Naive thymus-derived CD4-positive, alpha-beta T cell (primary cell): ENCODE data around the gene TMA7B. TPM values are rescaled to one million over a fixed set of nuclear protein-coding genes. Genes with fewer than 3 reads are reported as not detected.

Experiments used
- ATAC-seq: fragments of 150-1000 bp; cut with Tn5 transposase; 2 replicates; pipeline ENCODE4 v1.10.0; 2021; ENCODE audit warnings: mild to moderate bottlenecking, moderate library complexity
- CTCF ChIA-PET: fragments of 350-600 bp; sonication (Branson Sonifier 250); formaldehyde crosslinking; loops from one replicate; lab custom pipeline; 2021; ENCODE audit warnings: antibody characterized with exemption; lab: Charles Lee
- POLR2A ChIA-PET: fragments of 350-600 bp; sonication (Branson Sonifier 250); formaldehyde crosslinking; loops from one replicate; lab custom pipeline; 2021; ENCODE audit warnings: antibody characterized with exemption, inconsistent platforms; lab: Charles Lee
- DNase-seq, 9 donors: peaks; one replicate each; pipeline versions ENCODE4 v3.0.0 to v3.0.0-alpha.2; 2020 to 2022; ENCODE audit warnings: mixed read lengths in 1 of 9
- H3K27ac ChIP-seq: one replicate; pipeline ENCODE4 v1.7.0; 2013; ENCODE audit warnings: mild to moderate bottlenecking, low read depth, low read length, moderate library complexity
- H3K27me3 ChIP-seq, 2 donors: one replicate each; pipeline ENCODE4 v1.7.0; 2013; ENCODE audit warnings: low read length in 2 of 2, mild to moderate bottlenecking in 2 of 2, moderate library complexity in 2 of 2; ENCODE audit not compliant: control insufficient read depth in 2 of 2, insufficient read depth in 2 of 2
- H3K36me3 ChIP-seq, 3 experiments: 1 replicate in 2 of 3; 2 replicates in 1 of 3; pipeline ENCODE4 v1.7.0; 2013; ENCODE audit warnings: low read length in 3 of 3, mild to moderate bottlenecking in 3 of 3, moderate library complexity in 1 of 3; ENCODE audit not compliant: insufficient read depth in 3 of 3, control insufficient read depth in 2 of 3
- H3K4me1 ChIP-seq, 2 donors: one replicate each; pipeline ENCODE4 v1.7.0; 2013; ENCODE audit warnings: low read length in 2 of 2, mild to moderate bottlenecking in 2 of 2, moderate library complexity in 1 of 2; ENCODE audit not compliant: control insufficient read depth in 2 of 2, insufficient read depth in 2 of 2
- H3K4me3 ChIP-seq: 2 replicates; pipeline ENCODE4 v1.7.0; 2013; ENCODE audit warnings: mild to moderate bottlenecking, low read length
- H3K9me3 ChIP-seq, 3 experiments: 1 replicate in 2 of 3; 2 replicates in 1 of 3; pipeline ENCODE4 v1.7.0; 2013; ENCODE audit warnings: low read length in 3 of 3; ENCODE audit not compliant: control insufficient read depth in 2 of 3
- H3K27ac Mint-ChIP-seq, 9 donors: one replicate each; pipeline ENCODE4 v1.8.0; 2020 to 2022; ENCODE audit warnings: mixed read lengths in 9 of 9, mild to moderate bottlenecking in 8 of 9, moderate library complexity in 5 of 9, inconsistent platforms in 2 of 9
- H3K27me3 Mint-ChIP-seq, 5 donors: one replicate each; pipeline ENCODE4 v1.8.0; 2021 to 2022; ENCODE audit warnings: mixed read lengths in 5 of 5, mild to moderate bottlenecking in 1 of 5
- H3K36me3 Mint-ChIP-seq, 5 donors: one replicate each; pipeline ENCODE4 v1.8.0; 2020 to 2022; ENCODE audit warnings: mixed read lengths in 5 of 5, mild to moderate bottlenecking in 3 of 5, inconsistent platforms in 1 of 5
- H3K4me1 Mint-ChIP-seq, 7 donors: one replicate each; pipeline ENCODE4 v1.8.0; 2020 to 2022; ENCODE audit warnings: mixed read lengths in 7 of 7, mild to moderate bottlenecking in 3 of 7, inconsistent platforms in 1 of 7
- H3K4me3 Mint-ChIP-seq, 10 donors: one replicate each; pipeline ENCODE4 v1.8.0; 2020 to 2022; ENCODE audit warnings: mild to moderate bottlenecking in 10 of 10, mixed read lengths in 10 of 10, moderate library complexity in 6 of 10, inconsistent platforms in 2 of 10
- H3K9me3 Mint-ChIP-seq, 11 donors: one replicate each; pipeline ENCODE4 v1.8.0; 2020 to 2022; ENCODE audit warnings: mixed read lengths in 11 of 11, mild to moderate bottlenecking in 4 of 11, inconsistent platforms in 1 of 11, moderate library complexity in 1 of 11
- intact Hi-C, 2 donors: fragments of 100-400 bp; cut with micrococcal nuclease; formaldehyde crosslinking; loops; one replicate each; pipeline ENCODE4 v1.15.1; 2023
- polyA plus RNA-seq, 2 donors: library from polyadenylated mRNA; unstranded; fragments of 300-500 nt; fragmentation: Illumina TruSeq; gene quantifications; one replicate each; pipeline ENCODE4 v1.2.3, GENCODE V29; 2021
- total RNA-seq, 6 experiments: library from RNA in 5 of 6; stranded (reverse) in 5 of 6; gene quantifications; 1 replicate in 5 of 6; 2 replicates in 1 of 6; pipeline ENCODE4 v1.2.3 and lab custom pipeline; 2021 to 2026

TMA7B gene
- total and polyA plus RNA-seq, 7 experiments from 2014 or later = 2.6 to 12.8 (median 9.2) TPM

DNA sequence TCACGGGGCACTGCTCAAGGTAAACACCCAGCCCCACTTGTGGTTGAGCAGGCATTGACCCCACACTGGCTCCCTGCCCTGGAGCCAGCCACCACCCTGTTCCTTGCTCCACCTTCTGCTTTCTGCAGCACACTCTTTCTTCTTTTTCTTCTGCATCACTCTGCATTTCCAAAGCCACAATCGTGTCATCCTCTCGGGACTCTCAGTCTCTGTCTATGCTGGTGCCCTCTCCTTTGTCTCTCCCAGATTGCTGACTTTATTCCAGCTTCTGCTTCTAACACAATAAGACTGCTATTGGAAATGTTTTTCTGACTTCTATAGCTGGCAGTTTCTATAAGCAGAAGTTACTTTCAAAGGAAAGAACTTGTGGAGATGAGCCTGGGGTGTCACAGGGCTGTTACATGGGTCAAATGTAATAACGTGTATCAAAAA is 44.9 kb upstream of the TMA7B start:
- H3K4me3 ChIP-seq = peak overlapping the region; percentile 6
- no peak for DNase-seq
- Mint-ChIP-seq H3K27me3 (no peaks in the 10 kb centered on the region), H3K9me3 (no peaks in the 10 kb centered on the region), H3K27ac (peak overlapping the region in 6 of 9 donors; percentile 56 to 98 (median 92)), H3K4me3 (peak overlapping the region in 9 of 10 donors; percentile 39 to 97 (median 79)), H3K36me3 (peaks cover 4 to 43% (median 17%) of the 10 kb centered on the region in 5 donors), H3K4me1 (peaks cover 66 to 99% (median 95%) of the 10 kb centered on the region in 7 donors)
- ATAC-seq = no peak
- intact Hi-C loops = no loop called here
- H3K9me3 ChIP-seq = no peaks in the 10 kb centered on the region
- no peaks in the 10 kb centered on the region for H3K27me3 ChIP-seq
- peaks cover 80 to 92% of the 10 kb centered on the region in 2 donors for H3K4me1 ChIP-seq
- ChIA-PET POLR2A (interaction anchor here (0.6 to 17.0 kb wide), 8 partner anchors 9 to 495 kb away, joined by 3 to 350 read pairs (median 3); partner anchors contain the start of gene GRAP2), CTCF (interaction anchor here (2.3 kb wide), 1 partner anchor 11 kb away, joined by 11 read pairs; no protein-coding TSS in a partner anchor)
- H3K27ac ChIP-seq = peak overlapping the region; percentile 78
- H3K36me3 ChIP-seq = no peaks in the 10 kb centered on the region

DNA sequence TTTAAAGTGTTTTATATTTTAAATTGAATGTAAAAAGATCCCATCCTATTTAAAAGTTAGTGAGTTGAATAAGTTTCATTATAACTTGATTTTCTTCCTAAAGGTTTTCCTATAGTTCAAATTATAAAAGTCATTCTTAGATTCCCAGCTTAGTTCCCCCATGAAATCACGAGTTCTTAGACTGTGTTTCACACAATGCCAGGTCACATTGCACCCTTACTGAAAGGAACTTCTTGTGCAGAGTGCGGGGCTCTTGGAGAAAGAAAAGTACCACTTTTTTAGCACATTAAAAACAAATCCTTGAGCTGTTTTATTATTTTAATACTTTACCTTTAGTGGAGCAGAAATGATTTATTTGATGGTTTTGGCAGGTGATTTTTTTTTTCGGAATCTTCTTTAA is 43.7 kb upstream of the TMA7B start:
- no peak for DNase-seq

DNA sequence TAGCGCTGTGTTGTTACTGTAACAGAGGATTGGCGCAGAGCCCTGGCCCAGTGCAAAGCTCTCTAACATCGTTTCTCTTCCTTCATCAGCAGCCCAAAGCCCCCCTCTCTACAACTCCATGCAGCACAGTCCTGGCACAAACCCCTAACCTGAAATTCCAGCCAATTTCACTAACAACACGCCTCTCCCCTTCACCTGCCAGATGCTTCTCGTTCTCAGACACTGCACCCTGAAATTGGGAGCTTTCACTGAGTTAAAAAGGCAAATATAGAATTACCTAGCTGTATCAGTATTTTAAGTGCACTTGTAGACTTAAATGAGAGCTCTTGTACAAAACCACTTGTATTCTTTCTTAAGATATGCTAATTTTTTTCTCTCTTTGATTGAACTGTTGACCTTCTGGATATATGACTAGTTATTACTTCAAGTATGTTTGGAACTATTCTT is 43.0 kb upstream of the TMA7B start:
- Mint-ChIP-seq H3K9me3 (peaks cover 0 to 3% (median 0%) of the 10 kb centered on the region in 11 donors), H3K36me3 (peaks cover 4 to 37% (median 25%) of the 10 kb centered on the region in 5 donors), H3K27ac (peak overlapping the region in 6 of 9 donors; percentile 82 to 98 (median 95)), H3K4me1 (peaks cover 67 to 99% (median 95%) of the 10 kb centered on the region in 7 donors), H3K27me3 (no peaks in the 10 kb centered on the region), H3K4me3 (peak overlapping the region in 9 of 10 donors; percentile 71 to 97 (median 79))
- Histone ChIP-seq H3K4me1 (peaks cover 82 to 92% of the 10 kb centered on the region in 2 donors), H3K27ac (peak overlapping the region; percentile 78), H3K27me3 (no peaks in the 10 kb centered on the region), H3K9me3 (no peaks in the 10 kb centered on the region), H3K4me3 (peak overlapping the region; percentile 34), H3K36me3 (no peaks in the 10 kb centered on the region)
- ChIA-PET CTCF (interaction anchor here (0.5 to 2.3 kb wide), 6 partner anchors 8 to 26 kb away, joined by 3 to 11 read pairs (median 4); no protein-coding TSS in a partner anchor), POLR2A (interaction anchor here (0.6 to 17.0 kb wide), 9 partner anchors 8 to 140 kb away, joined by 3 to 350 read pairs (median 4); no protein-coding TSS in a partner anchor)
- DNase-seq (no peak), ATAC-seq (no peak)
- intact Hi-C loops = no loop called here

More for the DNA sequence above, 43.7 kb upstream of the TMA7B start:
- no peaks in the 10 kb centered on the region for H3K36me3 ChIP-seq
- H3K27ac ChIP-seq = peak overlapping the region; percentile 78
- H3K4me1 Mint-ChIP-seq = peaks cover 69 to 99% (median 95%) of the 10 kb centered on the region in 7 donors
- H3K27me3 ChIP-seq = no peaks in the 10 kb centered on the region
- H3K27ac Mint-ChIP-seq = peak overlapping the region in 6 of 9 donors; percentile 58 to 98 (median 94)
- intact Hi-C loops = no loop called here
- peaks cover 0 to 3% (median 0%) of the 10 kb centered on the region in 11 donors for H3K9me3 Mint-ChIP-seq
- peaks cover 4 to 36% (median 21%) of the 10 kb centered on the region in 5 donors for H3K36me3 Mint-ChIP-seq
- H3K9me3 ChIP-seq = no peaks in the 10 kb centered on the region
- POLR2A ChIA-PET = interaction anchor here (0.6 to 17.0 kb wide), 12 partner anchors 9 to 140 kb away, joined by 3 to 350 read pairs (median 4); no protein-coding TSS in a partner anchor
- no peaks in the 10 kb centered on the region for H3K27me3 Mint-ChIP-seq
- ATAC-seq = no peak
- CTCF ChIA-PET = interaction anchor here (1.6 to 2.3 kb wide), 3 partner anchors 9 to 20 kb away, joined by 4 to 11 read pairs (median 4); no protein-coding TSS in a partner anchor
- H3K4me1 ChIP-seq = peaks cover 84 to 93% of the 10 kb centered on the region in 2 donors
- peak overlapping the region; percentile 13 for H3K4me3 ChIP-seq
- peak overlapping the region in 9 of 10 donors; percentile 12 to 97 (median 52) for H3K4me3 Mint-ChIP-seq

DNA sequence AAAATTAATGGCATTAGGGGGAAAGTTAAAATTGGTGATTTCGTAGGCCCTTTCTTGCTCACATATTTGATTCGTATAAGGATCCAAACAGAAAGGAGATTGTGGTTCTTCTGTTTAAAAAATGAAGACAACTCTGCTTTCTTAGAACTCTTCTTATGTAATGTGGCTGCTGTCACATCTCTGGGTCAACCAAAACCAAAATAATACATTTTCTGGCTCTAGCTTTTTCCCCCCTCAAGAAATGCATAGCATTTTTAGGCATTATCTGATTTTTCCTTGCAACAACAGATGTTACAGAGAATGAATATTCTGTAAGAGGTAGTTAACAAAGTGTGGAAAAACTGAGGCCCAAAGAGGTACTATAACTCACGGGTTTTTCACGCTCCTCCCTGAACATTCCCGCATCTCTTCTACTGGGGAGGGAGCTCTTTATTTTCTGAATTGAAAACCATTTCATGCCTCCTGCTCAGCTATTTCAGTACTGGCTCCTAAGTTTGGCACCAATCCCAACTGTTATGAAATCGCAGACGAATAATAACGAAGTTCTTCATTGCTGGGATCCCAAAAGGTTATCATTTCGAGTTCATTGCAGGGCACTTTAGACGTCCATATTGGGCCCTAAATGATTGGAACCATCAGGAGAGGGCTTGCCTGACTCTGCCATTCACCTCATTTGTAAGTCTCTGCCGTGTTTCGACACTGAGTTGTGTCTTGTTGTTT is 42.3 kb upstream of the TMA7B start:
- intact Hi-C loops = no loop called here
- DNase-seq = peak in 1 of 9 donors; percentile 11
- peaks cover 4 to 40% (median 28%) of the 10 kb centered on the region in 5 donors for H3K36me3 Mint-ChIP-seq
- POLR2A ChIA-PET = interaction anchor here (0.8 to 17.0 kb wide), 8 partner anchors 8 to 25 kb away, joined by 3 to 350 read pairs (median 4); no protein-coding TSS in a partner anchor
- Histone ChIP-seq H3K4me3 (peak overlapping the region; percentile 34), H3K36me3 (no peaks in the 10 kb centered on the region), H3K27me3 (no peaks in the 10 kb centered on the region), H3K9me3 (no peaks in the 10 kb centered on the region), H3K27ac (peak overlapping the region; percentile 78), H3K4me1 (peaks cover 82 to 91% of the 10 kb centered on the region in 2 donors)
- H3K27me3 Mint-ChIP-seq = no peaks in the 10 kb centered on the region
- peaks cover 0 to 3% (median 0%) of the 10 kb centered on the region in 11 donors for H3K9me3 Mint-ChIP-seq
- H3K27ac Mint-ChIP-seq = peak overlapping the region in 6 of 9 donors; percentile 82 to 98 (median 95)
- CTCF ChIA-PET = interaction anchor here (0.7 to 1.6 kb wide), 6 partner anchors 9 to 21 kb away, joined by 3 to 4 read pairs (median 3); no protein-coding TSS in a partner anchor
- H3K4me1 Mint-ChIP-seq = peaks cover 67 to 99% (median 94%) of the 10 kb centered on the region in 7 donors
- peak overlapping the region in 9 of 10 donors; percentile 71 to 97 (median 79) for H3K4me3 Mint-ChIP-seq
- ATAC-seq = no peak

DNA sequence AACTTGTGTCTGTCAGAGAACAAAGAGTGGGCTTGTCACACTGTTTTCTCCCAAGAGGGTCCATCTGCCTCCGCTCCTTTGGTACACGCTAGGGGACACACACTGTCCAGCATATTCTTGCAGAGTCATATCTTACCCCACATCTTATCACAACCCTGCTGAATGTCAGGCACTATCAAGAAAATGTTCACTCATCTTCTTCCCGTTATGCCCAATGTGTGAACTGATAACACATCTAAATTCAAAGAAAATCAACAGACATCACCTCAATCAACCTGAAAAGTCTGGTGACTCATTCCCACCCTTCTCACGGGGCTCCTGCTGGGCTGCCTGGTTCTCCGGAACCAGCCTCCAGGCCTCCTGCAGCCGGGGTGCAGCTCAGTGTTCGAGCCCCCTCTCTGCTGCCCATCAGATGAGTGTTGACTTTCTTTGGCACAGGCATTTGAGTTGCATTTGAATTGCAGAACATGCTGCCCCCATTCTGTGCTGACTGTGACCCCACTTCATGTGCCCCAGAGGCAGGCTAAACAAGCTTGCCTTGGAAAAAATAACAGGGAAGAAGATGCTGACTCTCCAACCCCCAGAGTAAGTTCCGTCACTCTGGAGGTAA is 40.0 kb upstream of the TMA7B start:
- Mint-ChIP-seq H3K36me3 (peaks cover 3 to 36% (median 25%) of the 10 kb centered on the region in 5 donors), H3K4me3 (peak overlapping the region in 9 of 10 donors; percentile 75 to 92 (median 82)), H3K9me3 (peaks cover 0 to 3% (median 0%) of the 10 kb centered on the region in 11 donors), H3K27me3 (no peaks in the 10 kb centered on the region), H3K27ac (peak overlapping the region in 6 of 9 donors; percentile 94 to 99 (median 98)), H3K4me1 (peaks cover 73 to 100% (median 95%) of the 10 kb centered on the region in 7 donors)
- no peaks in the 10 kb centered on the region for H3K36me3 ChIP-seq
- POLR2A ChIA-PET = interaction anchor here (0.7 to 11.4 kb wide), 9 partner anchors 9 to 400 kb away, joined by 3 to 350 read pairs (median 5); partner anchors contain the start of genes ATF4 and GRAP2
- intact Hi-C loops = loop anchor here in 1 of 2 donors (1.0 to 2.0 kb wide), 3 partner anchors 10 to 41 kb away; partner anchors contain the start of genes GRAP2 and TMA7B
- no peaks in the 10 kb centered on the region for H3K27me3 ChIP-seq
- CTCF ChIA-PET = interaction anchor here (0.8 to 3.8 kb wide), 5 partner anchors 9 to 26 kb away, joined by 4 to 17 read pairs (median 4); partner anchors contain the start of gene ENTHD1
- peak overlapping the region; percentile 18 for H3K4me3 ChIP-seq
- peak in 2 of 9 donors; percentile 59 to 62 for DNase-seq
- peak; percentile 55 for ATAC-seq
- peak overlapping the region; percentile 78 for H3K27ac ChIP-seq
- H3K9me3 ChIP-seq = no peaks in the 10 kb centered on the region
- H3K4me1 ChIP-seq = peaks cover 91 to 95% of the 10 kb centered on the region in 2 donors
